22Rv1 (cell line): ENCODE data around the gene SARNP.

ENCODE experiments used
- CTCF ChIP-seq: fragments of 450-650 bp; IDR thresholded peaks from 2 replicates; pipeline ENCODE4 v1.5.1; 2017; ENCODE audit warnings: mild to moderate bottlenecking
- ZFX ChIP-seq: fragments of 450-650 bp; IDR thresholded peaks from 2 replicates; pipeline ENCODE4 v1.6.1; 2017; ENCODE audit warnings: antibody characterized with exemption, borderline replicate concordance

- TF ChIP-seq CTCF, result no peak
- no peak for TF ChIP-seq ZFX
Measured at GRCh38 chr12:55845361-55845760, 27.8 kb upstream of the SARNP start.
